DMS153 treated with DMSO at 0.1 percent for 48 hours (cell line): ENCODE measurements around the gene ACVR1B.

Experiments used
- DNase-seq: peaks from one replicate; lab custom pipeline; 2025; ENCODE audit not compliant: unreplicated experiment; lab: John Stamatoyannopoulos, UW

The ACVR1B gene

DNA sequence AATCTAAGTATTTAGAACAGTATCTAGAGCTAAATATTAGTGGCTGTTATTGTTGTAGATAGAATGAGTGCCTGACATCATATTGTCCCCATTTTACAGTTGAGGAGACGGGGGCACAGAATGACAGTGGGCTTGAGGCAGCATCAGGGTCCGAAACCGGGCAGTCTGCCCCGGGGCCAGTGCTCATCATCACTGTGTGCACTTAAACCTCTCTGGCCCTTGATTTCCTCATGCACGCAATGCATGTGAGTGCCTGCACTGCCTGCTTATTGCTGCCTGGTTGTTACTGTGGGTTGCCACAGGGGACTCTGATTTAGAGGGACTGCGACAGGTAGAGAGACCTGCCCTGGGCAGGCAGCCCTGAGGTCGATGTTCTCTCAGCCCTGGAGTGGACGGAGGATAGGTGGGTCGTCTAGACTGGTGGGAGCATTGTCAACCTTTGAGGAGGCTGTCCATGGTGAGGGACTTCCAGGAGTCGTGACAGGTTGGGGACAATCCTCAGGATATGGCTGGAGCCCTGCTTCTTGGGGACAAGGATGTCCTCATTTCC, 34.4 kb upstream of the ACVR1B start:
- DNase-seq = no peak

DNA sequence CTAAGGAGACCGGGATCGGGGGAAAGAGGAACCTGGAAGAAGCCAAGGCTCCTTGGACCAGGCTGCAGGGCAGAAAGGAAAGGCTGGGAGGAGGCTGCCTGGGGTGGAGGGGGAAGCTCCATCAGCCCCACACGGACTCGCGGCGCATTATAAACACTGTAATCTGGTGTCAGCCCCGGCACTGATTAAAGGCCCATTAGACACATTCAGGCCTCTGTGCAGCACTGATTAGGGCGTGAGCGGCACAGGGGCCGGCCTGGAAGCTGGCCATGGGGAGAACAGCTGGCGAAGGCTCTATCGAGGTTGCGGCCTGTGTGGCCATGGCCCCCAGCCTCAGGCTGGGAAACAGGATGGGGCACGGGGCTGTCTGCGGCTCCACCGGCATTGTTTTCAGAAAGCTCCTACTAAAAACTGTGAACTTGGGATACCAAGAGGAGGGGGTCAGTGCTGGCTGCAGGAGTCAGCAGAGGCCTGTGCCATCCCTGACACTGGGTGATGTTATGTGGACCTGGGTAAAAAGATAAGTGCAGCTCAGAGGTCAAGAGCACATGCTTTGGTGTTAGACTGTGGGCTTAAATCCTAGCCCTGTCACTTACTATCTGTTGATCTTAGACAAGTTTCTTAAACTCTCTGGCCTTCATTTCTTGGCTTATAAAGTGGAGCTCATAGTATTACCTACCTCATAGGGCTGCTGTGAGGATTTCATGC, 33.6 kb upstream of the ACVR1B start:
- DNase-seq = no peak

DNA sequence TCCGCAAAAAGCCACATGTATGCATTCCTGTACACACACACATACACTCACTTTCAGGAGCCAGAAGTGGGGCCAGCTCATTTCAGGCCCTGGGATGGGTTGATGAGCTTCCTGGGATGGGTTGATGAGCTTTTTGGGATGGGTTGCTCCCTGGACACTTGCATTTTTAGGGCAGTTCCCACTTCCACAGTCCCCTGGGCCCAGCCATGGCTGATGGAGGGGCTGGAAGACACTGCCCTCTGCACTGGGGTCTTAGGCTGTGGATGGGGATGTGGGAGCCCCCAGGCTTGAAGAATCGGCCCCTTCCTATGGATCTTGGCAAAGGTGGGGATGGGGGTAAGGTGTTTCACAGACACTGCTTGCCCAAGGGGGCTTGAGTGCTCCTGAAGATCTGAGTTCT, 31.5 kb upstream of the ACVR1B start:
- DNase-seq = no peak

DNA sequence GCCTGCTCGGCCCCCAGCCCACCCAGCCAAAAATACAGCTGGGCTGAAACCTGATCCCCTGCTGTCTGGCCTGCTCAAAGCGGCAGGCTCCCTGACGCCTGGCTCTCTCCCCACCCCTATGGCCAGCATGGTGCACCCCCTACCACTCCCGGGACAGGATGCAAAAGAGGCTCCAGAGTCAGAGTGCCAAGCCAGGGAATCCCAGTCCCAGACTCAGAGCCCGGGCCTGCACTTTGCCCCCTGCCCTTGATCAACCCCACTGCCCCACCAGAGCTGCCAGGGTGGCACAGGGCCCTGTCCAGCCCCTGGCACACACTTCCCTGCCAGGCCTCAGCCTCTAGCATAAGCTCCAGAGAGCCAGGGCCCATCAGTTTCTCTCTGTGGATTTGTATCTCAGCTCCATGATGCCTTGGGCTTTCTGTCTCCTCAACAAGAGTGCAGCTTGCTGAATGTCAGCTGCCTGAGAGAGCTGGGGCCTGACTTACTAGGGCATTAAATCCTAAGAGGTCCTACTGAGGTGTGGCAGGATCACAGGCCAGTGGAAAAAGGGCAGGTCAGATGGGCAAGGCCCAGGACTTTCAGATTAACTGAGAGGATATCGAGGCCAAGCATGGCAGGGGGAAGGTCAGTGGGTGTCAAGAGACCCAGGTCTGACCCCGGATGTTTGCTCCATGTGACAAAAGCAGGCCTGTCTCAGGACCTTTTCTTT, 30.3 kb upstream of the ACVR1B start:
- no peak for DNase-seq

DNA sequence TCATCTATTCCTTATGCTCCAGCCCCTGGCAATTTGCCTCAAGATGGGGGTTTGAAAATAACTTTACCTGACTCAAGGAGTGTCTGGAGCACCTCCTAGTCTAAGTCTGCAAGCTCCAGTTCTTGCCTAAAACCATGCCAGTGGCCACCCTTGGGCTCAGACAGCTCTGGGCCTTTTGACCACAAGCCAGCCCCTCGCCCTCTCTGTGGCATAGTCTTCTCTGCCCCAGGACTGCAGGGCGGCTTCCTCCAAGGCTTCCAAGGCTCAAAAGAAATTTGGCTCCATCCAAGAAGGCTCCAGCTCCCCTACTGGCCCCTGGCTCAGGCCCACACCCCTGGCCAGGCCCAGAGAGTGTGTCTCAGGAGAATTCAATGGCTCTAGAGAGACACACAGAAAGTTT, 29.4 kb upstream of the ACVR1B start:
- no peak for DNase-seq

DNA sequence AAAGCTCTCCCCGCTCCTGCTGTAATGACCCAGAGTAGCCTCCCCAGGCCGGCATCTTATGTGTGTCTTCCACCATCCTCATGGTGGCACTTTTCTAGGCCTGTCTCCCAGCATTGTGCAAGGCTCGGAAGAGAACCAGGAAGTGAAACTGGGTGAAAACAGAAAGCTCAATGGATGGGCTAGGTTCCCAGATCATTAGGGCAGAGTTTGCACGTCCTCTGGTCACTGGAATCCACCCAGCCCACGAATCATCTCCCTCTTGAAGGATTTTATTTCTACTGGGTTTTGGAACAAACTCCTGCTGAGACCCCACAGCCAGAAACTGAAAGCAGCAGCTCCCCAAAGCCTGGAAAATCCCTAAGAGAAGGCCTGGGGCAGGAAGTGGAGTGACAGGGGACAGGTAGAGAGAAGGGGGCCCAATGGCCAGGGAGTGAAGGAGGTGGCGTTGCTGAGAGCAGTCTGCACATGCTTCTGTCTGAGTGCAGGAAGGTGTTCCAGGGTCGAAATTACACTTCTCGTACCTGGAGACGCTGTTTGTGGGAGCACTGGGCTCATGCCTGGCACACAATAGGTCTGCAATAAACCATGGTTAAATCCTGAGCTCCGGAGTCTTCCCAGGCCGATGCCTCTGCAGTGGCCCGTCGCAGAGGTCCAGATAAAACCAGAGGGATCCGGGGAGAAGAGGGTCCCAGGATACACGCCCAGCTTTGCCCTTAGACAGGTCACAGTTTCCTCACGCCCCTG, 28.6 kb upstream of the ACVR1B start:
- DNase-seq = no peak

DNA sequence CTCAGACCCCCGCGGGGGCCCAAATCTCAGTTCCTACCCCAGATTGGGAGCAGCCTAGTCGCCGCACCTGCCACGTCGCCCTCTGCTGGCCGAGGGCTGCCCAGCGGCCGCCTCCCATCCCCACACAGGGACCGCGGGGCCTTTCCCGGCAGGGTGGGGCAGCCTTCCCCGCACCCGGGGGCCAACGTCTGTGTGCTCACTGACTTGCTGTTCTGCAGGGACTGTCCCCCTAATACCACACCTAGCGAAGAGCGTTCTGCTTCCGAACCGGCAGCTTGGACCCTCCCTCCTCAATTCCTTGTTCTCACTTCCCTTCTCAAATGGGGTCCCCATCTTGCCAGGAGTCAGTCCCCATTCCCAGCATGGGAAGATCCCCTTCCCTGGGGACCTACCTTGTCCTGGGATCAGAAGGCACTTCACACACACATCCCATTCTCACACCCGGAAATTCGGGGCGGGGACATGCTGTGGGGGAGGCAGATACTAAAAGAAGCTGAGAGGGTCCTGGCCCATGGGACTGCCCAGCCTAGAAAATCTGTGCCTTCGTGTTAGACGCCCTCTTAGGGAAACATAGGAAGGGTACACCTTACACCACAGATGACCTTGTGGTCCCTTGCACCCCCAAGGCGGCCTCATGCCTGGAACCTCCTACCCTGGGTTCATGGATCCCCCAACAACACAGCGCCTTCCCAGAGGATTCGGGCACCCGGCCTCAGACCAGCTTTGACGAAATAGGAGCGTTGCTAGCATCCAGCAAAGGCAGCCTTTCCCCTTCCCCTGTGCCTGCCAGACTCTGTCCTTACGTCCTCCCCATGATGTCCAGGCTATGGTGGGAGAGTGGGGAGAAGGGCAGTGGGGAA, 27.8 kb upstream of the ACVR1B start:
- no peak for DNase-seq

DNA sequence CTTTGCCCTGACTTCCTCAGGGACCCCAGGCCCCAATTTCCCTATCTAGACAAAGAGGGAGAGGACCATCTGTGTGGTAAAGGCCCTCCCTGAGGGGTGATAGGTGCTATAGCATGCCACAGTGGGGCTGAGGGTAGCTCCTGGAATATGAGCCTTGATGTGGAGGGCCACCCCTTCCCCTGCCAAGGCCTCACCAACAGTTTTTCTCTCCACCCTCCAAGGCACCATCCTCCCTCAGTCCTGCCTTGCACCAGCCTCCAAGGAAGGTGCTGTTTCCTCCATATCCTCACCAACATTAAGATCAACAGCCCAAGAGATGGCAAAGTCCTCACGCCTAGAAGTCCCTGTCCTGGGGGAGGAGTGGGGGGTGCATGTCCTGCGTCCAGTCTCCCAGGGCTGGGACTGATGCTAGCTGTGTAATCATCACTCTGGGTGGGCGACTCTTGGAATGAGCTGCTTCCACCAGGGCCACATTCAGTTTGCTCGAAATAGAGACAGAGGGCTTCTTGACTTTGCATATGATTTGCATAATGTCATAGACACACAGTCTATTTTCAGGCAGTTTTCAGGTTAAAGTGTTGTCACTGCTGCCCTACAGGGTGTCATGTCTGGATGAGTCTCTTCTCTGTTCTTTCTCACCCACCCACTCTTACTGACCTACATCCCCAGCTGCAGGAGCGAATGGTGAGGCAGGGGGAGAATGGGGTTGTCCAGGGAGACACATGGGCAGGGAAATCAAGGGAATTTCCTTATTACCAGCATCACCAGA, 26.8 kb upstream of the ACVR1B start:
- no peak for DNase-seq

DNA sequence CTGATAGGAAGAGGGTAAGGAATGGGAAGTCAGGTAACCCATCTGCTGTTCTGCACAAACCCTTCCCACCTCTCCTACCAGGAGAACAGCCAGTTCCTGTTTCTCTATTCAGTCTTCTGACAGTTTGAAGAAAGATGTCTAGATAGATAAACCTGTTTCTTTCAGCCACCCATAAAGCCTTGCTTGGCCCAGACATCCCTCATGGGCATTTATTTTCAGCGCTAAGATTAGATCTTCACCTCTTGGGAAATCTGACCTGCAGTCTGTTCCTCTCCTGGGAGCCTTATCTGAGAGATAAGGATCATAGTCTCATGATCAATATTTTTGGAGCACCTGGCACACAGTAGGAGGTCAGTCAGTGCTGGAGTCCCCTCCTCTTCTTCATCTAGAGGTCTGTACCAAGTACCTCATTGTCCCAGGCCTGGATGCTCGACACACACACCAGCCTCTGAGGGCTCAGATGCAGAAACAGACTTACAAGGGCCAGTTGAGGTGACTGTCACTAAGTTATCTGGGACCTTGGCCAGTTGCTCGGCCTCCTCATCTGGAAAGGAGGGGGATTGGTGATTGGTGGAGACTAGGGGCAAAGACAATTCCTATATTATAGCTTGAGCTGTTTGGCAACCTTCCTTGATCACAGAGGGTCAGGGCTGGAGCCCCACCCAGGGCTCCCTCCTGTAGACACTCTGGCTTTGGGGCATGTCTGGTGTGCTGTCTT, 26.0 kb upstream of the ACVR1B start:
- no peak for DNase-seq

DNA sequence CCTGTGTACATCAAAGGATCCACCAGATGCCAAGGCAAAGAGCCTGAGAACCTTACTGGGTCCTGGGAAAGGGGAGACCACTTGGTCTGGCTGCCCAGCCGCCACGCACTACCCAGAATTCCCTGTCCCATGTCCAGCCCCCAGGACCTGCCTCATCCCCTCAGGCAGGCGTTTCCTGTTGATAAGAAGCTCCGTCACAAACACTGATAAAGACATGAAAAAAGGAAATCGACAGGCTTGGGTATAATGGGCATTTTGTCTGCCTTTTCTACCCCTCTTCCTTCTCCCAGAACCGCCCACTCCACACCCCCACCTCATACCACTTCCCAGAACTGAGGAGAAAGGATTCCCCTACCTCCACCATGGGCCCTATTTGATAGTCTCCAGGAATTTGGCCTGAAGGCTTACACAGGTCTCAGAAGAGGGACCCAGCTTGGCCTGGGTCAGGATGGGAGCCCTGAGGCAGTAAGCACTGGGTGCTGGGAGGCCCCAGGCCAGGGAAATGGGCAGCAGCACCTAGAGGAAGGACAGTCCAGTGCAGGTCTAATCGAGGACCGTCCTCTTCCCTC, 25.4 kb upstream of the ACVR1B start:
- DNase-seq = no peak

DNA sequence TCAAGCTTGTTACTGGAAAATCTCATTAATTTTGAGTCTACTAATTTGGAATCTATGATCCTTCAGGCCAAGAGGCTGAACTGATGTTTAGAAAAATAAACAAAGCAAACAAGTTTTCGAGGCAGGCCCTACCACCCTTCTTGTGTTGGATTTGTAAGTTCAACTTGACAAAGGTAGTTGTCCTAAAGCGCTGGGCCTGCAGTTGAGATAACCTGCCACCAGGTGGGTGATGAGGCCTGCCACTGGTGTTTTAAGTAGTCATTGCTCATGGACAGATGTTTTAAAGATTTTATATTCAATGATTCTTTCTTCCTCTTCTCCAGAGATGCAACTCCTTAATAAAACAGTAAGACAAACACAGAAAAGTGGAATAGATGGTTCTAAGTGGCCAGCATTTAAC, 24.8 kb upstream of the ACVR1B start:
- DNase-seq = peak; percentile 13

DNA sequence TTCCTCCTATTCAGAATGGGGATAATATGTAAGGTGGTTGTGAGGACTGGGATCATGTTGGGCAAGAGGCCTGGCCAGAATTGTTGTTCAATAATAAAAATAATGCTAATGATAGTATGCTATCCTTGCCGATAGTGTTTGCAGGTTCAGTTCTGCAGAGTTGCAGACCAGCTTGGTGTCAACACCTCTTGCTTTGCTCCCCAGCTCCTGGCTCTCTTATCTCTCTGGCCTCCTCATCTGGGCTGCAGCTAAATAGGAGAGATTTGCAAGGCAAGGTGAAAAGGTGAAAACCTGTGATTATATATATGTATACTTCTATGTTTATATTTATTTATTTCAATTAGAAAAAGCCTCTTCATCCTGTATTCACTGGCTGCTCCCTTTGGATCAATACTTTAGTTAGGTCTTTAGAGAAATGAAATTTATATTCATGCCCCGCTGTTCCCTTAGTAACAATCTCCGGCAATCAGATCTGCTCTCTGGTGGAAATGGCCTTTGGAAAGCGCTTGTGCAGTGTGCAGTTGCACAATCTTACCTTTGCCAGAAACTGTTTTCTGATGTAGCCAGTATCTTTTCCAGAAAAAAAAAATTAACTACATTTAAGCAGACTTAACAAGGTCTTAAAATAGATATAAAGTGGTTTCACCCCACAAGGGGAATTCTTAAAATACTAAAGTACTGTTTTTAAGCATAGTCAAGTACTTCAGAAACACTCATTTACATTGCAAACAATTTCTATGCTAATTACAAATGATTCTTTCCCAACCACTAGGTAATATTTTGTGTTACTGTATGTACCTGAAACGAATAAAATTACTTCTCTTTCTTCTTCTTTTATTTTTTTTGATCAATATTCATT, 19.1 kb upstream of the ACVR1B start:
- DNase-seq = no peak

DNA sequence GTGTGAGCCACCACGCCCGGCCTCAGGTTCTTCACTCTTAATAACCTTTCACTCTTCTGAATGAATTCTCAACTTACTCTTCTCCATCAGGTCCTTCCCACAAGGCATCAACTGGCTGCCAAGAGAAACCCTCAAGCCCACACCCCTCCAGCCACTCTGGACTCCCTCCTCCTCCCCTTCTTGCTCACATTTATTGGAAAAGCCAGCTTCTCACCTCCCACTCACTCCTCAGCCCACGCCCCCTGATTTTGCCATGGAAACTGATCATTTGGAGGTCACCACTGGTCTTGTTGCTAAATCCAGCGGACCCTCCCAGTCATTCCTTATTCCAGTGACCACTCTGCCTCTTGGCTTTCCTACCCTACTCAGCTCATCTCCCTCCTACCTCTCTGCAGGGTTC, 17.4 kb upstream of the ACVR1B start:
- no peak for DNase-seq

DNA sequence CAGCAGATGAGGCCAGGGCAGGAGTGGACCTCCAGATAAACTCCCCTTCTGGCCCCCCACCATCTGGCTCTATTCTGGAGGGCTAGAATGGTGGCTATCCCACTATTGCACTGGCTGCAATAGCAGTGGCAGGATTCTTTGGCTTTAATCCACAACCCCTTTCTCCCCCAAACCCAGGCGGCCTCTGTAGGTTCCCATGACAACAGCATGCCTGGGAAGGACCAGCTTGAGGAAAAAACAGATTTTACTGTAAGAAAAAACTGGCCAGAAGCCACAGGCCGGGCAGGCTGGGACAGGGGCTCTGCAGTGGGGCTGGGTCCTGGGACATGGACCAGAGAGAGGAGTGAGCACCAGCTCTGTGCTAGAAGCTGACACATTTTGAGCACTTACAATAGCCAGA, 13.6 kb upstream of the ACVR1B start:
- DNase-seq = no peak

DNA sequence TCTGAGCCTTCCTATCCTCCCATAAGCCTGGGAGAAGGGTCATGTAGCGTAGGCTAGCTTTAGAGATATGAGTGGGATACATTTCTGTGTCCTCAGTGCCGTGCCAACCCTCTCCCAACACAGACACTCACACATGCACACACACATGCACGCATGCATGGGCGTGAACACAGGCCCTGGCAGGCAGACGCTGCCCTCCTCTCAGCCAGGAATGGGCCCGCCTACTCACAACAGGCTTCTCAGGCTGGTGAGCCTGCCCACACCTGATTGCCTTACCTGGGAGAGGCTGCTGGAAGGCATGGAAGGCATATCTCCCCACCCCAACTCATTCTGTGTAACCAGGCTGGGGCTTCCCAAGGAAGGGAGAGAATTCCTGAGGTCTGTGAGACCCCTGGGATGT, 12.8 kb upstream of the ACVR1B start:
- DNase-seq = no peak

DNA sequence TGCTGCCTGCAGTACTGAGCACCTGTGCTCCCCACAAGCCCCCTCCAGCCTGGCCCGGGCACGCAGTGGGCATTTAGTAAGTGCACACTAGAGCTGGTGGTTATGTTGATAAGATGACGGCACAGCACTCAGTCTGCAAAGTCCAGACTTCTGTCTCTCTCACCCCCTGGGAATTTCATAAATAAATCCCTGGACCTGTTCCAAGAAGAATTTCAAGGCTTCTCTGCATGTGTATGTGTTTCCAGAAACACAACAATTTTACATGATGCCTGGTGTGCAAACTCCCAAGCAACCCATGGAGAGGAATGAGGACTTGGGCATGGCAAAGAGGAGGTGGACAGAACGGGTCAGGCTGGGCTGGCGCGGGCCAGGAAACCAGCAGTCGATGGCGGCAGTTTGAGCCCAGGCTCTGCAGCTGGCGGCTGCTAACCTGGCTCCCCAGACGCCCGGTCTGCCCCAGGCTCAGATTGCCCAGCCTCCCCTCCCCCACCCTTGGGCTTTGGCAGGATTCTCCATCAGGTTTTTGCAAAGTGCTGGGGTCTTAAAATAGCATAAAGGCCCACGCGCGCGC, 10.4 kb upstream of the ACVR1B start:
- DNase-seq = peak; percentile 43

DNA sequence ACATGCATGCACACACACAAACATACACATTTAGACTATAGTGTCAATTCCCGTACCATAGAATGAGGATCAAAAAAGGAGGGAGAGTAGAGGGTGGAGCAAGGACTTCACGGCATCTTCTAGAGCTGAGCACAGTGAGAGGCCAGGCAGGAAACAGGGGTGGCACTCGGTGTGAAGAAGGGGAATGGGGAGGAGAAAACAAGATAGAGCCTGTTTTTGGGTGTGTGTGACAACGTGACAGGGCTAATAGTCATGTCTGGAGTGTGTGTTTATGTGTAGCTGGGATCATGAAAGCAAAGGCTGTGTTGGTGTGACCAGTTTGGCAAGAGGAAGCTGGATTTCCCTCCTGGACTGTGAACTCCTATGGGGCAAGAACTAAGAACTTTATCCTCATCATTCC, 9.9 kb upstream of the ACVR1B start:
- no peak for DNase-seq

DNA sequence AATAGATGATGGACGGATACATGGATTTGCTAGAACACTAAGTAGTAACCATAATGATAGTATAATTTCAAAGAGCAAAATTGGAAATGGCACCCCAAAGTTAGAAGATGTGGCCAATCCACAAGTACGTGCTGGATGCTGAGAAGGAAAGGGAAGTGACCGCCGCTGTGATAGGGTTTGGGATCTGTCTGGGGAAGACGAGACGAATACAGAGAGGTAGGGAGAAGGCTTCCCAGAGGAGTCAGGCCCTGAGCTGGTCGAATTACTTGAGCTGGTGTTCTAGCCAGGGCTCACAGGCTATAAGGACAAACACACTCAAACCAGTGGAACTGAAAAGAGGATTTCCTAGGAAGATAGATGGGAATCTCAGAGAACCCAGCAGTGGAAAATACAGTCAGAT, 9.4 kb upstream of the ACVR1B start:
- no peak for DNase-seq
